HG03064 (cell line): ENCODE measurements around the gene PURB.
"Not testable (repeated sequence)": the region's sequence is repeated elsewhere in the genome, so short reads cannot be mapped to it uniquely, and the experiment has no call there.

Source experiments
- ATAC-seq: cut with Tn5 transposase; IDR thresholded peaks from one replicate; pipeline ENCODE4 v1.9.1; 2021; ENCODE audit warnings: low read depth; ENCODE audit not compliant: unreplicated experiment

PURB gene

DNA sequence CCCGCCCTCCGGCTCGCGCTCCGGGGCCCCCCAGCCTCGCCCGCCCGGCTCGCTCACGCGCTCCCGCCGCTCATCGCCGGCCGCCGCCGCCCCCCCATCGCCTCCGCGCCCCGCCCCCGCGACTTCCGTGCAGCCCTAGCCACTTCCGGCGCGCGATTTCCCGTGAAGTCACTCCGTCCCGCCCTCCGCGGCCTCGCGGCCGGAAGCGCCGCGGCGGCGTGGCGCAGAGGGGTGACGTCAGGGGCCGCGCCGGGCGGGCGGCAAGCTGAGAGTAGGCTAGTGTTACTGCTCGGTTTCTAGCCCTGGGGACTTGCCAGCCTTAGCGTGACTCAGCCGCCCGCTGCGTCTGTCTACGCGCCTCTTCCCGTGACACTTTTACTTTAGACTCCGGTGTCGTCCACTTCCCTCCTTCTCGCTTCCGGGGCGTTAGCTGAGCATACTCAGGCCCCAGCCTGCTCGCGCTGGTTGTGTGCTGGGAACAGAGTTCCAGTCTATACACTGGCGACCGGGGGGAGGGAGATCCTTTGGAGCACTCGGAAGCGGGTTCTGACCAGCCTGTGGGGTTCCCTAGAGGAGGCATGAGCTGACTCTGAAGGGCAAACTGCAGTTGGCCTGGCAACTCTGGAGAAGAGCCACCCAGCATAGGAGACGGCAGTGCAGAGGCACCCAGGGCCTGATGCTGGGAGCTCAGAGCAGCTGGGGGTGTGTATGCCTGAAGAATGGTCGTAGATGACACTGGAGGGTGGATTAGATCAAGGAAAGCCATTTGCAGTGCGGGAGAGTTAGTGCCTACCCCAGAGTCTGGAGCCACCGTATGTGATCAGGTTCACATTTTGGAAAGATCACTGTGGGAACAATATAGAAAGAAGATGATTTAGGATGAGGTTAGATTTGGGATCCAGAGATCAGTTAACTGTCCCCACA, at the start of gene PURB:
TSS of gene PURB (minus strand) at position 137 of the 924 bp plus-strand sequence. CDS start 182 bp downstream, outside the sequence.
- ATAC-seq = peak; percentile 80

DNA sequence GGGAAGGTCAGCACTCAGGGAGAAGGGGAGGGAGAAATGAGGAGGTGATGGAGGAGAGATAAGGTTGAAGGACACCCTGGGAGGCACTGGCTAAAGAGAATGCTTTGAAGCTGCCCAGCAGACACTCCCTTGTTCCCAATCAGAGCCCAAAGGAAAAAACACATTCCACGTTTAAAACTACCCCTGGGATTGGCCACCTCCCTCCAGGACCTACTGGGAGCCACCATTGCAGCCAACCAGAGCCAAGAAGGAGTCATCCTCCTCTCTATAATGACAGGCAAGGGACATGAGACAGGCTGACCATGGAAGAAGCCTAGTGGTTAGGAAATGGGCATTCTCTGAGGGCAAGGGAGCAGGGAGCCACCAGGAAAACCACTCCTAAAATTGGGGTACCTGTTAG, 49.7 kb upstream of the PURB start:
- ATAC-seq = no peak

DNA sequence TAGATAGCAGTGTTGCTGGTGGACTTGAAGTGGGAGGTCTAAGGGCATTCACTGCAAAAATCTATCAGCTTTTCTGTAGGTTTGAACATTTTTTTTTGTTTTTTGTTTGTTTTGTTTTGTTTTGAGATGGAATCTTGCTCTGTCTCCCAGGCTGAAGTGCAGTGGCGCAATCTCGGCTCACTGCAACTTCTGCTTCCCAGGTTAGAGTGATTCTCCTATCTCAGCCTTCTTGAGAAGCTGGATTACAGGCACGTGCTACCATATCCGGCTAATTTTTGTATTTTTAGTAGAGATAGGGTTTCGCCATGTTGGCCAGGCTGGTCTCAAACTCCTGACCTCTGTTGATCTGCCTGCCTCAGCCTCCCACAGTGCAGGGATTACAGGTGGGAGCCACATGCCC, 49.2 kb upstream of the PURB start:
- ATAC-seq = not testable (repeated sequence)

DNA sequence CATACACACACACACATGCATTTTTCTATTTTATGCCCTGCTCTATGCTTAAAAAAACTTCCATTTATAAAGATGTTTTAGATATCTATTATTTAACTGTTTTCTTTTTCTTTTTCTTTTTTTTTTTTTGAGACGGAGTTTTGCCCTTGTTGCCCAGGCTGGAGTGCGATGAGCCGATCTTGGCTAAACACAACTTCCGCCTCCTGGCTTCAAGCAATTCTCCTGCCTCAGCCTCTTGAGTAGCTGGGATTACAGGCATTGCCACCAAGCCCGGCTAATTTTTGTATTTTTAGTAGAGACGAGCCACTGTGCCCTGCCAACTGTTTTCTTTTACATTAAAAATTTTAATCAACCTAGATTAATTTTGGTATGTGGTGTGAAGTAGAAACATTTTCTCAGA, 45.6 kb upstream of the PURB start:
- no peak for ATAC-seq

DNA sequence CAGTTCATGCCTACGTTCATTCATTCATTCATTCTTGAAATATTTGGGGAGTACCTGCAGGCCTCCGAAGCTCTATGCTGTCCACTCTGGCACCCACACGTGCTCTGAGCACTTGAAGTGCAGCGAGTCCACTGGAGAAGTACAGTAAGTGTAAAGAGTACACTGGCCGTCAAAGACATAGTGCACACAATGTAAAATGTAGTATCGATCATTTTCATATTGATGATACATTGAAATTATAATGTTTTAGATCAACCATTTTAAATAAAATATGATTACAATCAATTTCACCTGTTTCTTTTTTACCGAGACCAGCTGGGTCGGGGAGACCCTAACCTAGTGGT, 37.0 kb upstream of the PURB start:
- no peak for ATAC-seq

DNA sequence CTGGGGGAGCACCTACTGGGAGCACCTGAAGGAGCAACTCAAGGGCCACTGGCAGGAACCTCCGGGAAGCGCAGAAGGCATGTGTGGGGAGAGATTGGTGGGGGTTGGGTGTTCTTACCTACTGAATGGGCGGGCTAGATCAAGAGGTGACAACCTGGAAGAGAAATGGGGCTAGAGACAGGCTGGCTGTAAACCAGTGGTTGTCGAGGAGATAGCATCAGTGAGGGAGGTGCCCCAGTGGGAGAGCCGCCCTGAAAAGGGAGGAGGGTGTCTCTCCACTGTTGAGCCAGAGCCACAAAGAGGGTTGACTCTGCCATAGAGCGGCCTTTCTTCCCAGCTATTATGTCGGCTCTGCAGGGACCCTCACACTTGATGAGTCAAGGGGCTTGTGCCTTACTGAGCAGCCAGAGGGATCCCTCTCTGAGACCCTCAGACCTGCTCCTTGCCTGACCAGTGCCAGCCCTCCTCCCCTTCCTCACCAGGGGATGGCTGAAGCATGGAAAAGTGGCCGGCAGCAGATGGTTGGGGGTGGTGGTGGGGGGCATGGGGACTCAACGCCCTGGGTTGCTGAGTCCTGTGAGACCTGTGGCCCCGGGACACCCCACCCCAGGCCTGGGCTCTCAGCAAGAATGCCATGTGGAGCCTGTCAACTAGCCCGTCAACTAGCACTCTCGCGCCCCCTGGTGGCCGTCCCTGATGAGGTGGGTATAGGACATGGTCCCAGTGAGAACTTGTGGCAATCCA, 36.4 kb upstream of the PURB start:
- ATAC-seq = no peak

DNA sequence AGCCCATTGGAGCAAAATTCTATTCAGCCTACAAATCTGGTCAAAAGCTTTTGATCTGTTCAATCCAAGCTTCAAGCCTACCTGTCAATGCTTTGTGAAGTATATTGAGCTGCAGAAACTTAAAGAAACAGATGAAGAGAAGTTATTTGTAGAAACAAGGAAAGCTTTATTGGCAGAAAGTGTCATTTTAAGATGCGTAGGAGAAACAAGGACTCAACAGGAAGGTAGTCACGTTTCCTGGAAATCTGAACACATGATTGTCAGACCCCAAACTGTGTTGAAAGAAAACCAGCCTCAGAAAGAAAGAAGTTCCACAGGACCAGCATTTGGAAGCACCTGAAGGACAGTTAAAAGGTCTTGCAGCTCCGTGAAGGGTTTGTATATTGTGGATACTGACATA, 34.8 kb upstream of the PURB start:
- no peak for ATAC-seq

DNA sequence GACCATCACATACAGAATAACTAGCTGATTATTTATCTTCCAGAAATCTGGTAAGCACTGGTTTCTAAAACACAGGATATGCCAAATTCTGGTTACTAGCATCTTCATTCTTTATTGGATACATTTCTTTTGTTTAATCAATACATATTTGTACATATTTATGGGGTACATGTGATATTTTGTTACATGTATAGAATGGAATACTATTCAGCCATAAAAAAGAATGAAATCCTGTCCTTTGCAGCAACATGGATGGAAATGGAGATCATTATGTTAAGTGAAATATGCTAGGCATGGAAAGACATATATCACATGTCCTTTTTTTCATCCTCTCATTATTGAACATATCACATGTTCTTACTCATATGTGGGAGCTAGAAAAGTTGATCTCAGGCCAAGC, 32.7 kb upstream of the PURB start:
- ATAC-seq = no peak

DNA sequence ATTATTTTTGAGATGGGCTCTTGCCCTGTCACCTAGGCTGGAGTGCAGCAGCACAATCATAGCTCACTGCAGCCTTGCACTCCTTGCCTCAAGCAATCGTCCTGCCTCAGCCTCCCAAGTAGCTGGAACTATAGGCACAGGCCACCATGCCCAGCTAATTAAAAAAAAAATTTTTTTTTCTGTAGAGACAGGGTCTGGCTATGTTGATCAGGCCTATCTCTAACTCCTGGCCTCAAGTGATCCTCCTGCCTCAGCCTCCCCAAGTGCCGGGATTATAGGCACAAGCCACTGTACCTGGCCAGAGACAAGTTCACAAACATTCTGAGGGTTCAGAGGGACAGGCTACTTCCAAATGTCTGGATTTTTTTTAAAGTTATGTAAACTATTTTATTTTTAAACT, 32.1 kb upstream of the PURB start:
- ATAC-seq = no peak

DNA sequence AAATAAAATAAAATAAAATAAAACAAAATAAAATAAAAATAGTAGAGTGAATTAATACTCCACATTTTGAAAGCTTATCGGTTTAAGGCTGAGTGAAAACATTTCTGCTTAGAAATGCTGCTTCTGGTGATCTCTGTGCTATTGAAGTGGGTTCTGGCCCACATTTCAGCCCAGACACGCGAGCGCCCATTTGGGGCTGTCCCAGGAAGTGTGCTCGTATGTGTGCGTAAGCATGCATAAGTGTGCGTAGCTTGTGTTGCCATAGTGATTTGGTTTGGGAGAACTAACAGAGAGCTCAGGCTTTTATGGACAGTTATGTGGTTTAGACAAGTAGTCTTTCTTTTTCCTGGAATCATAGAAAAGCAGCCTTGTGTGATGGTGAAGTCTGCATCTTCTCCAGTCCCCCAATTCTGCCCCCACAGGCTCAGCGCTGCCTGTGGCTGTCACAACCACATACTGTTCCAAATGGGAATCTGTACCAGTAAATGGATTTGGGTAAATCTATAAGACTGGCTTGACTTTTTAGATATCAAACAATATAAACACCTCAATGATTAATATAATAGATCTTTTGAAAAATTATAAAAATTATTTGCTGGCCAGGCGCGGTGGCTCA, 29.8 kb upstream of the PURB start:
- no peak for ATAC-seq

DNA sequence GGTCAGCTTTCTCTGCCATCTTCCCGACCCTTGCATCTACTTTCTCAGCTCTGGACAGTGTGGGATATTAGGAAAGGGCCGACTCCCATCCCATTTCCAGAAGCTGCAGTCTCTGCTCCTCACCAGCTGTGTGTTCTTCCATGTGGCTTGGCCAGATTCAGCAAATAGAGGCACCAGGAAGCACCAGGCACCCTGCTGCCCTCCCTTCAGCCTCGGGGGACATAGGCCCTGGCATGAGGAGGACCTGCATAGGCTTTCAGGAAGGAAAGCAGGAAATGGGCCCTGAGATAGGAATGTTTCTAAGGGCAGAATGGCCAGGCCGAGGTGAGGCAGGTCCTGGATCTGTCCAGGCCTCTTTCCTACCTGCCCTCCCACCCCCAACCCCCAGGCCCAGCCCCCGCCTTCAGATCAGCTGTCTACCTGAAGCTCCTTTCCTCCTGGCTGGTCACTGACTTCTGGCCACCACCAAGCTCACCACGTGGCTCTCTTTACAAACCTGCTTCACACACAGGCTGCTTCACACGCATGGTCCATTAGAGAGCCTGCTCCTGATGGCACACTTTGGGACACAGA, 27.5 kb upstream of the PURB start:
- ATAC-seq = no peak

DNA sequence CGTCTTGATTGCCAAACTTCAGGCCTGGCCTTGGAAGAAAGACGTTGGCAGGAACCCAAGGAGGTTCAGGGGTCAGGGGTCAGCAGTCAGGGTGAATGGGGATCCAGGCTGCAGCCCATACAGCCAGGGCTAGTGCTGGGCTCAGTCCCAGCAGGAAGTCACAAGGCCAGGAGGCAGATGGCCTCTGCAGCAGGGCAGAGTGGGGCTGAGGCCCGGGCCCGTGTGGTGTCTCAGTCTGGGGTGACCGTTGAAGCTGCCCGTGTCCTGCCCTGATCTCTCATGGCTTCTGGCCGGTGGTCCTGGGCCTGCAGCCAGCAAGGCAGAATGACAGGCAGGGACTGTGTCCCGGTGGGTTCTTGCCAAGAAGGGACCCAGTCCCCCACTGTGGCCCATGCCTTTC, 26.6 kb upstream of the PURB start:
- no peak for ATAC-seq

DNA sequence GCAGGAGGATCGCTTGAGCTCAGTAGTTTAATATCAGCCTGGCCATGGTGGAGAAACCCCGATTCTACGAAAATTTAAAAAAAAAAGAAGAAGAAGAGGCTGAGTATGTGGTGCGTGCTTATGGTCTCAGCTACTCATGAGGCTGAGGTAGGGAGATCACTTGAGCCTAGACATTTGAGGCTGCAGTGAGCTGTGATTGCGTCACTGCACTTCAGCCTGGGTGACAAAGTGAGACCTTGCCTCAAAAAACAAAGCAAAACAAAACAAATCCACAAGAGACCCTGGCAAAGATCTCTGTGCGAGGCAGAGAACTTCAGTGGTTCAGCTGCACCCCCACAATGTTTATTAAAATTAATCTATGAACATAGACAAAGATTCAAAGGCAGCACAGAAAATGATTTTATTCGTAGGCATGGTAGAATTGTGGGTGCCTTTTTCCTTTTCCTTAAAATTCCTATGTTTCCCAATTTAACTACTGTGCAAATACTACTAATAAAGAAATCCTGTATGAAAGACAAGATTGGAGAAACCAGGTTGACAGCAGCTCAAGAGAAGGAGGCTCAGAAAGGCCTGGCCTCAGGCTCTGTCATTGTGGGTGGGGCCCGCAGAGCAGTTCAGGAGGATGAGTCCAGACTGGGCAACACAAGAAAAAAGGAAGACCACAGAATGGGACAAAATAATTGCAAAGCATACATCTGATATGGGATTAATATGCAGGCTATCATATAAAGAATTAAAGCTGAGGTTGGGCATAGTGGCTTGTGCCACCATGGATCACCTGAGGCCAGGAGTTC, 24.5 kb upstream of the PURB start:
- no peak for ATAC-seq

DNA sequence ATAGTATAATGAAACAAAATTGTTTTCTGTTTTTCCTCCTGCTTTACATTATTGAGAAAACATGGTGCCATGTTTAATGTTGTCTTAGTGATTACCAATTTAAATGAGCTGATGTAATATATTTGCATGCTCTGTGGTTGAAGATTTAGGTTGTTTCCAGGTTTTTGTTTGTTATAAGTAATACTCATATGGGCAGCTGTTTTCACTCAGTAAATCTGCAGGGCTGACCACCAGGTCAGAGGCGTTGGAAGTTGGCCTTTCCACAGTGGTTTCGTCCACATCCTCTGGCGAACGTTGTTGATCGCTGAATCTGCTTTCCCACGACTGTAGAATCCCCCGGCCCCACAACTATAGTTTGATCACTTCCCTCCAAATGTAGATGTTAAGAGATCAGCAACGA, 21.6 kb upstream of the PURB start:
- ATAC-seq = no peak

DNA sequence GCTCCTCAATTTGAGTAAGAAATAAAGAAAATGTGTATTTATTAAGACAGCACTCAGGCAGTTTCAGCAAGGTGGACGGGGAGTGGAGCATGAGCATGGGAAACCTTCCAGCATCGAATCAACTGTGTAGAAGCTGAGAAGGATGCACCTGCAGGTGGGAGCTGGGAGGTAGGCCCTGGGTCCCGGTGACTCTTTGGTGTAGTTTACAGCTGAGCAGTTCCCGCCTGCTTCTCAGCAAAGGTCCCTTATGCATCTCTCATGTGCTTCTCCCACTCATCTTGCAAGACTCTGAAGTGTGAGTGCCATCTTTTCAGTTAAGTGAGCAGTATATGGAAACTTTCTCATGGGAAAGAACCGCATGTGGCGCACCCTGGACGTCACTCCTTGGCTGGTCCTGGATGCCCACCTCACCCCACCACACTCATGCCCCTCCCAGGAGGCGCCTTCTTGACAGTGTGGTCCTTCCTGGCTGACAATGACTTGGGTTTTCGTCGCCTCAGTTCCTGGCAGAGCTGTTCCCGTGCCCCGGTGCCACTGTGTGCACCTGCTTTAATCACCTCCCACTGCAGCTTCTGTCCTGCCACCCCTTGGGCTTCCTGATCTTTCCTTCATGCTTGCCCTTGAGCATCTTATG, 19.8 kb upstream of the PURB start:
- ATAC-seq = no peak

DNA sequence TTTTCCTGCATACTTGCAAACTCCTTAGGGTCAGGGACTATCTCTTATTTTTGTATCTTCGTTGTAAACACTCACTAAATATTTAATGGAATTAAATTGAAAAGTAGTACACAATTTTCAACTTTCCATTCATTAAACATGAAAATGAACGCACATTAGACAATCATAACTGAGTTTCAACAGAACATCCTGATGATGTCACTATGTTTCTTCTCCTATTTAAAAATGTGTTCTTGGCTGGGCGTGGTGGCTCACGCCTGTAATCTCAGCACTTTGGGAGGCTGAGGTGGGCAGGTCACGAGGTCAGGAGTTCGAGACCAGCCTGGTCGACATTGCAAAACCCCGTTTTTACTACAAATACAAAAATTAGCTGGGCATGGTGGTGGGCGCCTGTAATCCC, 14.1 kb upstream of the PURB start:
- no peak for ATAC-seq

DNA sequence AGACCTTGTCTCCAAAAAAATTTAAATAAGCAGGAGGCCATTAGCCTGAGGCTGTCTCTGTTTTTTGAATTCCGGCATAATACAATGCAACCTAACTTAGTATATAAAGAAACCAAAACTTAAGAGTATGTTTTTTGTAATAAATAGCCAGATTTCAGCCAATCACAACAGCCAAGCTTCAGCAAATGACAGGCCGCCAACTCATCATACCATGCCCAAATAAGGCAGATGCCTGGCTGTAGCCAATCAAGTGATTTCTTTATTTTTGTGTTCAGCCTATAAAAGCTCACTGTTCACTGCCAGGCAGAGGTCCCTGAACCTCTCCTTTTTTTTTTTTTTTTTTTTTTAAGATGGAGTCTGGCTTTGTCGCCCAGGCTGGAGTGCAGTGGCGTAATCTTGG, 12.7 kb upstream of the PURB start:
- ATAC-seq = no peak

DNA sequence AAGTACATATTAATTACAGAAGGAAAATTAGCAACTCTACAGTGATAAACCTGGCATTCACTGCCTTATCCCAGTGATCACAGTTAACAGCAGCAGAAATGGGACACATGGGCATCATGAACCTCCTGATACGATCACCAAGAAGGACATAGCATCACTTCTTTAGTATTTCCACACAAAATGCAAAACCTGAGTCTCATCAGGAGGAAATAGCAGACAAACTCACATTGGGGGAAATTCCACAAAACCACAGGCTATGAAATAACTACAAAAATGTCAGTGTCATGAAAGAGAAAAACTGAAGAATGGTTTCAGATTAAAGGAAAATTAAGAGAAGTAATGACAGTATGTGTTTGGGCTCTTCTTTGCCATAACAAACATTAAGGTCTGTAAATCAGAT, 12.0 kb upstream of the PURB start:
- no peak for ATAC-seq

DNA sequence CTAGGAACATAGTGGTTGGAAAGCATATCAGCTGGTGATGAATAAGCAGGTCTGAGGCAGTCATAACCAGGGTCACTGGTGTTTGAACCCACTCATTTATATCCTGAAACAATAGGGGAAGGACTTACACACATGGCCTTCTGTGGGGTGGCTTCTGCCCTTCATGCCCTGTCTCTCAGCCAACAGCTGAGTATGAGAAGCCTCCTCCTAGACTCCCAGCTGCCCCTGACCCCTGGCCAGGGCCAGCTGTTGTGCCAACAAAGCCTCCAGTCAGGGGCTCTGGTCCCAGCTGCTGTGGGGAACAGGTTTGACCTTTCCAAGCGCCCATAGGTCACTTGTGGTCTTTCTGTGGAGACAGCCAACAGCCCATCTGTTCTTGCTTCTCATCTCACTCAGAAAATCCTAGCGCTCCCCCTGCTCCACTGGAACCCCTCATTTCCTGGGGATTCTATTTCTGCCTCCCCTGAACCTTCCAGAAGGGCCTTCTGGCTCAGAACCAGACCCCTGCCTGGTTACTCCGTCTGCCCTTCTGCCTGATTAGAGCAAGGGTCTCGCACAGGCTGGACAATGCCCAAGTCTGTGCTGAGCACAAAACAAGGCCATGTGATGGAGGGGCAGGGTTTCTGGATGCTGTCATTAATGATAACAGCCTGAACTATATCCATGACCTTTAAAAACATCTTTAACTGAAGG, 9.7 kb upstream of the PURB start:
- ATAC-seq = no peak
